GM21786 (cell line): ENCODE measurements around the gene TIGIT.

Source experiments
- ATAC-seq: cut with Tn5 transposase; IDR thresholded peaks from one replicate; pipeline ENCODE4 v1.9.1; 2021; ENCODE audit not compliant: unreplicated experiment

TIGIT gene

GRCh38 chr3:114350690-114351089, 56.9 kb downstream of the TIGIT start:
- no peak for ATAC-seq

- ATAC-seq, result no peak
Observed at GRCh38 chr3:114351123-114351821, 57.4 kb downstream of the TIGIT start.

- ATAC-seq, result no peak
Observed at GRCh38 chr3:114351822-114352145, 58.0 kb downstream of the TIGIT start.

GRCh38 chr3:114355653-114356052, 61.8 kb downstream of the TIGIT start:
- ATAC-seq, result no peak

- no peak for ATAC-seq
Observed at GRCh38 chr3:114356066-114356465, 62.2 kb downstream of the TIGIT start.

GRCh38 chr3:114356525-114356924, 62.7 kb downstream of the TIGIT start:
- ATAC-seq, result no peak
